Measurements from ENCODE around the gene ITPR1.
"Not testable (repeated sequence)": the region's sequence is repeated elsewhere in the genome, so short reads cannot be mapped to it uniquely, and the experiment has no call there.

The ITPR1 gene

DNA sequence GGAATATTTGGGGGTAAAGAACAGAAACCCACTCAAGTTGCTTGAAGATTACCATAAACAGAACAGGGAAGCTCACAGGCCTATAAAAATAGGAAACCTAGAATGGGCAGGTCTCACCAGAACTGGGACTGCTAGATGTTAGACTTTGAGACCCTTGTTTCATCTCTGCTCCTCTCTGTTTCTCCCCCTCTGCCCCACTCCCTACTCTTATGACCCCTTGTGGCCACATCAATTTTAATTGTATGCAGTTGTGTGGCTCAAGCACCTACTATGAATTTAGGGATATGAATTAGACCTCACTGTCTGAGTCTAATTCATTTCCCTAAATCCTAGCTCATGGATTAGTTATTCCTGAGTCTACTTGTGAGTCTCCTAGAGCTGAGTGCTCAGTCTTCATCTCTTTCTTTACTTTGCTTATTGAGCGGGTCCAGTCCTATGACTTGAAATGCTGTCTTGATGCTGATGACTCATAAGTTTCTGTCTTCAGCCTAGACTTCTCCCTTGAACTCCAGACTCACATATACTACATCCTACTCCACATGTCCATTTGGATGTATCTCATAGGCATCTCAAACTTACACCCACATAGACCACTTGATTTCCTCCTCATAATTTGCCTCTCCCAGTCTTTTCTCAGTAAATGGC lies 78.7 kb downstream of the ITPR1 start:
- no peak for DNase-seq (ENCODE audit: low spot score)

DNA sequence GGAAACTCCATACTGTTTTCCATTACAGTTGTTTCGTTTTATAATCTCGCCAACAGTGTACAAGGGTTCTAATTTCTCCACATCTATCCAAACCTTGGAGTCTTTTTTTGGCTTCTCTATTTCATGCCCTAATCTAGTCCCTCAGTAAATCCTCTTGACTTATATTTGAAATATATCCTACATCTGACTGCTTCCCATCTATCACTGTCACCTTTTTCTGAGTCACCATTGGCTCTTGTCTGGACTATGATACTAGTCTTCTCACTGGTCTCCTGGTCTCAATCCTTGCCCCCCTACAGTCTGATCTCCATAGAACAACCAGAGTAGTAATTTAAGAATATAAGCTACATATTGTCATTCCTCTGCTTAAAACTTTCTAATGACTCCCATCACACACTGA lies 80.0 kb downstream of the ITPR1 start:
- no peak for DNase-seq (ENCODE audit: low spot score)

DNA sequence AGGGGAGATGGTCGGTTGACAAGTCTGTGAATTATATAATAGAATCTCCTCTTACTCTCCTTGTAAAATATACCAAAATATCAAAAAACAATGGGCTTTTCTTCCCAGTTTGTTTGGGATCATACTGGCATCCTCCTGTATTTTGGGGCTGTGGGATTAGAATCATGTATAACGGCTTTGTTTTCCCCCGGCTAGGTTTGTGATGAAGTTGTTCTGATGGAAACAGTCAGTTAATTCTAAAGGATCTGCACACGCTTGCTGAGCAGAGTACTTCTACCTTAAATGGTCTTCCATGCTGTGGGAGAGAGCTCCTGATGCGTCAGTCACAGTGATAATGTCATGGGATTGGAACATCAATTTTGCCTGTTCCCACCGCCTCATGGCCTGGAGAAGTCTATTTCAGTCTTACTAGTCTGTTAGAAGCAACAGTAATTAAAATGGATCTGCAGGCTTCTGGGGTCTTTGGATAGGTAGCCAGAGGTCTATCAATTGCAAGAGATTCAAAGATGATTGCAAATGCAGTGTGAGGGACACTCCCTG lies 81.3 kb downstream of the ITPR1 start:
- DNase-seq (ENCODE audit: low spot score) = no peak

DNA sequence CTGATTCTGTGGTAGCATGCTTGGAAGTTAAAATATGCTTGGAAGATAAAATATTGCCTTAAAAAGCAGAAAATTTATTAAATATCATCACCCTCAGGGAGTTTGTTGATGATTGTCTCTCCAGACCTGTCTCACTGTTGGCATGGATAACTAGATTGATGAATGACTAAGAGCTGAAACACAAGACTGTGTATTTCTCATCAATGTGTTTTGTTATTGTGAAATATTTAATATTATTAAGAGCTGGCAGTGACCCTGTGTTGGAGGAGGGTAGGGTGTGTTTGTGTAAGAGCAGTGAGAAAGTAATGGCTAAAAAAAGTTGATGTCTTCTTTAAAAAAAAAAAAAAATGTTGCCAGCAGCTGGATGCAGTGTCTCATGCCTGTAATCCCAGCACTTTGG lies 82.2 kb downstream of the ITPR1 start:
- DNase-seq (ENCODE audit: low spot score) = no peak

DNA sequence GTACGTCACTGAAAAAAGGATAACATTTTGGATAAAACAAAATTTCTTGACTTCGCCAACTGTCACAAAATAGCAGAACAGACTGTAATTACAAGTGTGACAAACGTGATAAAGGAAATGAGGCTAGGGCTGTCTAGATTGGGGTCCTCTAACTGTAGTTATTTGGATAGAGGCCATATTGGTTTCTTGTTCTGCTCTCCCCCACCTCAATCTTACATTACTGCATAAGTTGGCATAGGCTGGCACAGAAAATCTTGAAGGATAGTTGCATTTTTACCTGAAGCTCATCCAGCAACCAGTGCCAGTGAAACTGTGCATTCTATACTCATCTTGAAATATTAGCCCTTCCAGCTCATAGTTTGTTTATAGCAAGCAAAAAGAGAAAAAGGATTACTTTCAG lies 84.6 kb downstream of the ITPR1 start:
- no peak for DNase-seq (ENCODE audit: low spot score)

DNA sequence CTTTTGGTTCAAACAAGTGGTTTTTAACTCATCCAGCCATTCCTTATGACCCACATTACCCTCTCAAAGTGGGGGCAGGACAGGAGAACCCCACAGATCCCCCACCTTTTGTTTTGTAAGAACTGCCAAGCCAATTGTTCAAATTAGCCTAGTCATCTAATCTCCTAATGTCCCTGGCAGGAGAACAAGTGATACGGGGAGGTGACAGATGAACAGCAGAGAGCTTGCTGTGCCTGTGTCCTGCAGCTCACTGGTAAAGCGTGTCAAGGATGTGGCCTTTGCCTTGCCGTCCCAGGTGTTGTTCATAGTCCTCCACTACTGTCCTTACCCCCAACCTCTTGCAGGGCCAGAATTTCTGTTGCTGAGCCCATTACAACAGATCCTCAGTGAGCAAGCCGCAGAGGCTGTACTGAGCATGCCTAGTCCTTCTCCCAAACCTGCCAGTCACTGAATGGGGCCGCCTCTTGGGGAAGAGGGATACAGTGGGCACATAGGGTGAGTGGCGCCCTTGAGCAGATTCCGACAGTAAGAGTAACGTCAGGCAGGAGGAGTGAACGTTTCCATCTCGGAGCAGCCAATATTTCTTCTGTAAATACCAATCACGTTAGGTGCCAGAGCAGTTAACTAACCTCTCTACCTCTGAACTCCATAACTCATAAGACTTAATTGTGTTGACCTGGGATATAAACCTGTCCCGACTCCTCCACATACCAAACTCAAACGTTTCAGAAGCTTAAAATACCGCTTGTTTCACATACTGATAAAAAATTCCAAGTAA lies 87.4 kb downstream of the ITPR1 start:
- DNase-seq (ENCODE audit: low spot score) = no peak

DNA sequence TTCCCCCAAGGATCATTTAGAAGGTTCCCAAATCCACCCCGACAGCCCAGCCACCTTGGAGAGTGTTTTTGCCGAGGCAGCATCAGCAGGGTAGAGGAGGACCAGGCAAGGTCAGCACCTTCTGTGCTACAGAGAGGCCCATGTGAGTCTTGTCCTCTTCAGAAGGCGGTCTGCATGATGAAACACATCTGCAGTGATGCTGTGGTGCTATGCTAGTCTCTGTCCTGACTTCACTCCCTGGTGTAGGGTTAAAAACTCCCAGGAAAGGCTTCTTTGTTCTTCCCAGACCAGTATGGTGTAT lies 87.9 kb downstream of the ITPR1 start:
- no peak for DNase-seq (ENCODE audit: low spot score)

DNA sequence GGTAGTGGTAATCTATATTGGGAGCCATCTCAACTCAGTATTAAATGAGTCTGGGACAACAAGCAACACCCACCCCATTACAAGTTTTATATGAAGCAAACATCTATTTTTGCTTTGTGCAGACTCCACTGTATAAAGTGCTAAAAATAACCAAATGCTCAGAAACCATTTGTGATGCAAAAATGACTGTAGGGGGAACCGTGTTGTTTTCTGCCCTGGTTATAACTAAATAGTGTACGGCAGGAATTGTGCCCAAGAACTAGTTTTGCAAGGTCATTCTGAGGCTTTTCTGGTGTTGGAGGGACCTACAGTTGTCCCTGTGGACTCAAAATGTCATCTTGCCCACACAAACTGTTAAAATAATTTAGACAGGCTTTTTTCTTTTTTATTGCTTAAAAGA lies 88.3 kb downstream of the ITPR1 start:
- DNase-seq (ENCODE audit: low spot score) = no peak

DNA sequence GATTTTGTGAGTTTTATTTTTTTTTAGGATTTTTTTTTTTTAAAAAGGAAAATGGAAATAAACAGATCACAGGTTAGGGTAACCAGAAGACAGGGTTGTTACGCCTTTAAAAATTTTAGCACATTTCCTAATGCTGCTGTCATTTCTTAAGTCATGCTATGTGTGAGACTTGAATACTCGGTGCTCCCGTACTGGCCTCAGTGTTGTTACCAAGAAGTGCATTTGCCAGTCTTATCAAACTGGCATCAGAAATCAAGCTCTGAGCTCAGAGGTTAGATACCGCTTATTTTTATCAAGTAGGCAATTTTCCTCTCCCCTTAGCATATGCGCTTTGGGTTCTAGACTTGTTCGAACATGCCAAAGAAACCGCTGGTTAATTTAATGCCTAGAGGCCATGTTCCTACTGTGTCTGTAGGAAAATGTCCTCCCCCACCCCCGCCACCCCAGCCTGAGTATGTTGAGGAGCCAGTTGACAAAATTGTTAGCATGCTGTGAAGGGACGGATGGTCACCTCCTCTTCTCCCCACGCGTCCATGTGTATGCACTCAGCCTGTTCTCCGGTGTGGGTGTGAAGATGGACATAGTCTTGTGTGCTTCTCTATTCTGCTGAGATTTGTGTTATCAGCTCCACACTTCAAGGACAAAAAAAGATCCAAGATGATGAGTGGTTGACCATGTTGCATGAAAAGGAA lies 88.9 kb downstream of the ITPR1 start:
- DNase-seq (ENCODE audit: low spot score) = no peak

DNA sequence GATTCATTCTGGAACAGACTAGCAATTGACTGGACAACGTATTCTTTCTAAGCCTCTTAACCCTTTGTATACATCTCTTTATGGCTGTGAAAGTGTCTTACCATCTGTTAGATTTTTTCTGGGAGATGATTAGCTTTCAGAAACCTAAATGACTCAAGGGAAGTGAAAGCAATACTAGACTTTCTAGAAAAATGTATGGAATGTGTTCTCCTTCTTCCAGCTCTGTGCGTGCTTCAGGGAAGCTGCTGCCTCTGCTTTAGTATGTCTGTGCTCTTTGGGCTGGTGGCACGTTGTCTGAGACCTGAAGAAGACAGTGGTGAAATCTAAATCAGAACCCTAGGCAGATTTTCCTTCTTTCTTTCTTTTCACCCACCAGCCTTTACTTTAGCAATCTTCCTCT lies 89.5 kb downstream of the ITPR1 start:
- no peak for DNase-seq (ENCODE audit: low spot score)

DNA sequence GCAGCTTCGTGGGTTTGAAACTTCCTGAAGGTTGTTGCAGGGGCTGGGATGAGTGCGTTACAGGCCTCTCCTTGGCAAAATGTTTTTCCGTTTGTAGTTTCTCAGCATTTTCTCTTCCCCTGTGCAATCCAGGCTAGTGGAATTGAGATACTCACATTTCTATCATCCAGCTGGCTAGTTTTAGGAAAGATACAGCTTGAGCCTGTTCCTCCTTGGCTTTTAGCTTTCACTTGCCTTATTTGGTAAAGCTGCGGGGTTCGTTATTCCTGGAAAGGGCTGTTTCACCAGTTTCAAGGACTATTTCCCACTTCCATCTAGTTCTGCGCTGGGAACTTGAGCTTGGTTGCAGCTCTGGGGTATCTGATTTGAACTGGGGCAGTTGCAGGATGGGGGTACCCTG lies 90.3 kb downstream of the ITPR1 start:
- no peak for DNase-seq (ENCODE audit: low spot score)

DNA sequence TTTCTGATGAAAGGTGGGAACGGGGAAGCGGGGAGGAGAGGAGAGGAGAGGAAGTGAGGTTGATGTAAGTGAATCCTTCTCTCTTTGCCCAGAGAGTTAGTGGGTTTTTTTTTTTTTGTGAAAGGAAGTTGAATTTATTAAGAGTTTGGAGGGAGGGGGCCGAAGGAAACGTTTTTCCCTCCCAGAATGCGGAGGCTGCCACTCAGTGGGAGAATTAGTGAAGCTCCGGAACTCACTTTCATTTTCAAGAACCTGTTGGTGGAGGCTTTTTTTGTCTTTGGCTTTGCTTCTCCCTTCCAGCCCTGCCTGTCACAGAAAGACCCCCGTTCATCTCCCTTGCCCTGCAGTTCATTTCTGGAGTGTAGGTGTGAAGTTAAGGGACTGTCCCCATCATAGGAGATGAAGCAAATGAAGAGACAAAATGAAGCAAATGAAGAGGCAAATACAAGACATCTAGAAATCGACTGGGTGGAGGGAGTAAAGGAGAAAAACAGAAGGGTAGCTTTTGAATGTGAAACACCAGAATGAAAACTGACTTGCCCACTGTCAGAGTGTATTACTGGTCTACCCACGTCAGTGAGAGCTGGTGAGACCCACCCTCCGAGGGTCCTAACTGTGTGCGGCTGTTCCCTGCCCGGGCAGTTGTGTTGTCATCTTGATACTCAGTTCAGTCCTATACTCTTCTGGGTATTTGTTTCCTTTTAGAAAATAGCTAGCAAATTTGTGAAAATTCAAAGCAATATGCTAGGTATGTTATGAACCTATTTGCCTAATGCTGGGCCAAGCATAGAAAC lies 91.5 kb downstream of the ITPR1 start:
- peak; percentile 21 for DNase-seq (ENCODE audit: low spot score)

DNA sequence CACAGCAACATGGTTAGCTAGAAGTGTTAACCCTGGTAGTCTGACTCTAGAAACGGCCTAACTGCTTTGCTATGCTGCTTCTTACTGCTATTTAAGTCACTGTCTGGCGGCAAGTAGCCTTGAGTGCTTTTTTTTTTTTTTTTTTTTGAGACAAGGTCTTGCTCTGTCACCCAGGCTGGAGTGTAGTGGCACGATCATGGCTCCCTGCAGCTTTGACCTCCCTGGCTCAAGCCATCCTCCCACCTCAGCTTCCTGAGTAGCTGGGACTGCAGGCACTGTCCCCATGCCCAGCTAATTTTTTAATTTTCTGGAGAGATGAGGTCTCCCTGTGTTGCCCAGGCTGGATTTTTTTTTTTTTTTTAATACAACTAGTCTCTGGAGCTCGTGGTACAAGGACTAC lies 93.2 kb downstream of the ITPR1 start:
- DNase-seq (ENCODE audit: low spot score) = no peak

DNA sequence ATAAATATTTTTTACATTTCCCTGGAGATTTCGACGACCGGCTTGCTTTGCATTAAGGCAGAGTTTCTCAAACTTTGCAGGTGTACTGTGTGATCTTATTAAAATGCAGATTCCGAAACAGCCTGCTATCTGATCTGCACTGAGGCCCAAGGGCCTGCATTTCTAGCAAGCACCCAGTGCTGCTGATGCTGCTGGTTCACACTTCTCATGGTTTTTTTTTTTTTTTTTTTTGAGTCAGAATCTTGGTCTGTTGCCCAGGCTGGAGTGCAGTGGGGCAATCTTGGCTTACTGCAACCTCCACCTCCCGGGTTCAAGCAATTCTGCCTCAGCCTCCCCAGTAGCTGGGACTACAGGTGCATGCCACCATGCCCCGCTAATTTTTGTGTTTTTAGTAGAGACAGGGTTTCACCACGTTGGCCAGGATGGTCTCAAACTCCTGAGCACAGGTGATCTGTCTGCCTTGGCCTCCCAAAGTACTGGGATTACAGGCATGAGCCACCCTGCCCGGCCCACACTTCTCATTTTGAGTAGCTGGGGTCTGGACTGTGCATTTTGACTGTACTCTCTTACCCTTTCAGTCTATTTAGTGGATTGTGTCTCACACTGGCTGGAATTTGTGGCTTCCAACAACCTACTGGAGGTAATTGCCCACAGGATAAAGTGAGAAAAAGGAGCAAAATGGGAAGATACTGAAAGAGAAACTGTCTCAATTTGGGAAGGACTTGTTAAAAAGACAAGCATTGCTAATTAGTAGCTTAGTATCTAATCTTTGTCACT lies 94.1 kb downstream of the ITPR1 start:
- DNase-seq (ENCODE audit: low spot score) = no peak

DNA sequence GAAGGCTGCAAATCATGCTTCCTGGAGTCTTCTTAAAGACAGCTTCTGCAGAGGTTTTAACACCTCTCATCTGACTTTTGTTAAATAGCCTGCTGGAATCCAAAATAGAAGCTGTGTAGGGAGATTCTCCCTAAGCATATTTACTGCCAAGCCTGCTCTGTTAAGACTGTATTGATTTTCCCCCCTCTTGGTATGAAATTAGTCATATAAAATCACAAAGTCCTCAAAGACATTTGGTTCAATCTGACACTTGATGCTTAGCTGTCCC lies 94.6 kb downstream of the ITPR1 start:
- DNase-seq (ENCODE audit: low spot score) = no peak

DNA sequence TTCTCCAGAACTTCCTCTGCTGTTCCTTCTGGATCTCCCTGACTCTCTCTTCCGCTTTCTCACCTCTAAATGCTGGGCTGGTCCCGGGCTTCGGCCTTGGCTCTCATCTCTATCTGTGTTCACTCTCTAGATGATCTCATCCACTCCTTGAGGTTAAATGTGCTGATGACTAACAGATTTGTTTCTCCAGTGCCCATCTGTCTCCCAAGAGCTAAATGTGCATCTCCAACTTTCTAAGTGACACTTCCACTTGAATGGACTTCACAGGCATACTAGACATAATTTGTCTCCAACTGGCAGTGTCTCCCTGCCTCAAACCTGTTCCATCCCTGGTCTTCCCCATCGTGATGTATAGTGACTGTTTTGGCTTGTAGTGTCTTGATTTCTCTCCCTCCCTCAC lies 95.3 kb downstream of the ITPR1 start:
- no peak for DNase-seq (ENCODE audit: low spot score)

DNA sequence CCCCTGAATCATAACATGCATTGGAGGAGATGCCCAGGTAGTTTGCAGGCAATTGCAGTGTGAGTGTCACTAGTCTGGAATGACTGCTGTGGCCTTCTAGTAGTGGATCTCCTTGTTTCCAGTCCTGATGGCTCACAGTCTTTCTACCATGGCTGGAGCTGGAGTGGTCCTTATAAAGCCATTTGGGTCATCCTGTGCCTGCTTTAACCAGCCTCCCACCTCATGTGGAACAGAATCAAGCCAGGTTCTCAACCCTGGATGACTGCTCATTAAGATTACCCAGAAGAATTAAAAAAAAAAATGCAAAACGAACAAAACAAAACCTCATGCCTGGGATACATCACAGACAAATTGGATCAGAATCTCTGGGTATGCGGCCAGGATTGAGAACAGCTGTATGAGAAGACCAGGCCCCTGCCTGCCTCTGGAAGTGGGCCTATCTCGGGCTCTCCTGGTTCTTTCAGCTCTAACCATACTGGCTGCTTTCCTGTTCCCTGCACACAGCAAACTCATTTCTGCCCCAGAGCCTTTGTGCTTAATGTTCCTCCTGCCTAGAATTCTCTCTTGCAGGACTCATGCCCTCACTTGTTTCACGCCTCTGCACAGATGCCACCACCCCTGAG lies 96.4 kb downstream of the ITPR1 start:
- DNase-seq (ENCODE audit: low spot score) = no peak

DNA sequence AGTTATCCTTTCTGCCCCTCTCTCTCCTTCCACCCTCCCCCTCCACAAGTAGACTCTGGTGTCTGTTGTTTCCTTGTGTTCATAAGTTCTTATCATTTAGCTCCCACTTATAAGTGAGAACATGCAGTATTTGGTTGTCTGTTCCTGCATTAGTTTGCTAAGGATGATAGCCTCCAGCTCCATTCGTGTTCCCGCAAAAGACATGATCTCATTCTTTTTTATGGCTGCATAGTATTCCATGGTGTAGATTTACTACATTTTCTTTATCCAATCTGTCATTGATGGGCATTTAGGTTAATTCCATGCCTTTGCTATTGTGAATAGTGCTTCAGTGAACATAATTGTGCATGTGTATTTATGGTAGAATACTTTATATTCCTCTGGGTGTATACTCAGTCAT lies 97.7 kb downstream of the ITPR1 start:
- not testable (repeated sequence) for DNase-seq (ENCODE audit: low spot score)

DNA sequence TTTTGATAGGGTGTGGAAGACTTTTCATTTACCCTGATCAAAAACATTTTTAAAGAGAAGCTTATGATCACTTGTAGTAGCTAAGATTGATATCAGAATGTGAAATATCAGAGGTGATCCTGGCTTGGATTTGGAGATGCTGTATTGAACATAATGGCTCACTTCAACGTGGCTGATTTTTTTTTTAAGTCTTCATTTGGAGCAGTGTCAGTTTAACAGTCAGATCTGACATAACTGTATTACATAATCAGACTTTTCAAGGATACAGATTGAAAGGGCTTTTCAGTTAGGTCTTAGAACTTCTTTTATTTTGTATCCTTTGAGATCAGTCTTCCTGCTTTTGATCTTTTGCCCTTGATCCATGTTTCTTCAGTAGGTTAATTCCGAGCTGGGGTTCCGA lies 98.5 kb downstream of the ITPR1 start:
- DNase-seq (ENCODE audit: low spot score) = no peak

DNA sequence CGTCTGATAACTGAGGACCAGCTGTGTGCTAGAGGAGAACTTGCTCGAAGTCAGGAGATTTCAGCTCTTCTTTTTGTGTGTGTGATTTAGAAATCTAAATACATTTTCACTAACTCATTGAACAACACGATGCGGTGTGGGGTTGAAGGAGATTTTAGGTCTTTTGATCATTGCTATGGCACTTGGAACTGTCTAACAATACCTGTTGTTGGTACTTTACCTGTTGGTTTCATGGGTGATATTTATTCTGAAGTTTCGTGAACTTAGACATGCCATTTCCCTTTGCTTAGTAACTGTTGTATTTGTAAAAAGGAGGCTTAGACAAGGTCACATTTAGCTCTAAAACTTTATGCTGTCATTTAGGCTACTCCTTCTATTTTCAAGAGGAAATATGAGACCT lies 99.9 kb downstream of the ITPR1 start:
- DNase-seq (ENCODE audit: low spot score) = no peak

DNA sequence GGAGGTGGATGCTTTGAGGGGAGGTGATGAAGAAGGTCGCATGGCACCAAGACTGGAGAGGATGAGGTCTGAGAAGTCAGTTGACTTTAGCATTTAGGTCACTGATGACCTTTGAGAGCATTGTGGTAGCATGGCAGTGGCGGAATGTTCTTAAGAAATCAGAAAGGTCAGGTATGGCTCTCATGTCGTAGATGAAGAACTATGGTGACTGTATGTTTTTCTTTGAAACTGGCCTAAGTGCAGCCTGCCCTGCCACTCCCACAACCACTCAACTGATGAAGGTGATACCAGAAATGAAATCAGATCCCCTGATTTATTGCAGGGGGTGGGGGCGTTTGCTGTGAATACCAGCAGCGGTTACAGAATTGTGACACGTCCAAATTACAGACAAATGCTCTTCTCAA lies 102.6 kb downstream of the ITPR1 start:
- no peak for DNase-seq (ENCODE audit: low spot score)

DNA sequence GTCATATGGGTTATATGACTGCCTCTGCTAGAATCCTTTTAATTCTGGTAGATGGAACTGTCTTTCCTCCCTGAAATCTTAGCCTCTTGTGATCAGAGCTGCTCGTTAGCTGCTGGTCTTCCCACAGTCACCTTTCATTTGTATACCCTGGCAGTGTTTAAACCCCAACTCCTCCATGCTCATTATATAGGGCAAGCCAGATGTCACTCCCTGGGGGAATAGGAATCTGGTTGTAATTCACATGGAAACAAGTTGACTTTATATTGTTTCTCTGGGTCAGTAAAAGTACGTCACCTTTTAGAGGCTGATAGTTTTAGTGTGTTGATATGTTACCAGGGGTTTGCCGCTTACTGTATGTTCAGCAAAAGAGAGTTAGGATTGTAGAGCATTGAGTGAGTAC lies 103.5 kb downstream of the ITPR1 start:
- no peak for DNase-seq (ENCODE audit: low spot score)
